ENCODE data around the gene PRICKLE1. TPM values are rescaled to one million over a fixed set of nuclear protein-coding genes. Genes with fewer than 3 reads are reported as not detected.
A peak's percentile ranks its signal among the peaks of the same experiment; 100 is the strongest.

PRICKLE1 gene
- total RNA-seq (1 to 10 TPM in 2 of 5 donors, under 1 TPM in 3; 0.29 to 1.1 (median 0.43) TPM), total RNA-seq (0 to 0.51 (median 0.13) reads per million in 29 experiments)
- 0.77 TPM for total RNA-seq (2013)

DNA sequence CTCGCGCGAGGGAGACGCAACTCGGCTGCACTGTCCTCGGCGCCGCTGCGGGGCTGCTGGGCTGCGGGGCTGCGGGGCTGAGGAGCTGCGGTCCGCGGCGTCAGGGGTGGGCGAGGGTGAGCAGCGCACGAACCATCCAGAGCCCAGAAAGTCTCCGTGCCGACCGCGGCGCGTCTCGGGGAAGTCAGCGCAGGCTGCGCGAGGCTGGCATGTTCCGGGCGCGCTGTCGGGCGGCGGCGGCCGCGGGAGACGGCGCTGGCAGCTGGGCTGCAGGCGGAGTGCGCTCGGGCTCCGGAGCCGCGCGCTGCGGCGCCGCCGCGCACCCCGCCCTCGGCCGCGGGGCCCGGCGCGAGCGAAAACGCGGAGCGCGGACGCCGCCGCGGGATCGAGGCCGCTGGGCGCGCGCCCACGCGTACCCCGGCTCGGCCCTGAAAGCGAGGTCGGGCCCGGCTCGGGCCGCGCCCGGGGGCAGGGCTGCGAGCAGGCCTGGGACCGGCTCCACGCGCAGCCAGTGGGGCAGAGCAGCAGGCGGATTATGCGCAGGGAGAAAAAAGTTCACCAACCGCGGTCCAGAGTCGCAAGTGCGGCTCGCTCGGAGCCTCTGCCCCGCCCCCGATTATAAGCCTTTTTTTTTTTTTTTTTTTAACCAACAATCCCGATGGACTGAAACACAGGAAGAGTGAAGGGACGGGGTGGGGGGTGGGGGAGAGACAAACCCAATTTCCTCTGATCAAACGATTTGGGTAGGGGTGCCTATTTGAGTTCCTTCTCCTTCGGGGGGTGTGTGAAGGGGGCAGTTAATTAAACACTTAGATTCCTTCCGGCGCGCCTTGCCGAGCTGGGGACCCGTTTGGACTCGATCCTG, at the start of gene PRICKLE1:
PRICKLE1 (minus strand) TSS at position 282 of the 865 bp plus-strand sequence. CDS start 117,230 bp downstream, outside the sequence.
- Mint-ChIP-seq H3K4me1 (peaks cover 13 to 23% (median 16%) of the 10 kb centered on the region in 3 donors), H3K27me3 (peaks cover 57 to 61% of the 10 kb centered on the region in 2 donors), H3K36me3 (no peaks in the 10 kb centered on the region), H3K9me3 (no peaks in the 10 kb centered on the region), H3K27ac (no peak within 1 kb of the TSS), H3K4me3 (peak within 1 kb of the TSS; percentile 70 to 72 (median 70))
- 1% methylated on average over 96 of the region's 107 CpGs for WGBS (ENCODE audit: insufficient coverage)
- Histone ChIP-seq H3K9me3 (no peaks in the 10 kb centered on the region), H3K4me3 (ENCODE audit: control insufficient read depth in 1 of 2, extremely low read depth in 1 of 2, low read length in 1 of 2) (peak within 1 kb of the TSS in 1 of 2 donors; percentile 49), H3K36me3 (ENCODE audit: control insufficient read depth in 2 of 2, extremely low read depth in 1 of 2, insufficient read depth in 1 of 2, low read length in 1 of 2) (no peaks in the 10 kb centered on the region), H3K27ac (ENCODE audit: low read length) (no peak within 1 kb of the TSS), H3K4me1 (ENCODE audit: control insufficient read depth in 1 of 2, extremely low read depth in 1 of 2, insufficient read depth in 2 of 2, low read length in 2 of 2) (peaks cover 0 to 14% of the 10 kb centered on the region in 2 experiments), H3K27me3 (replicated peaks in 1 of 2; ENCODE audit: control insufficient read depth in 2 of 2, extremely low read depth in 1 of 2, insufficient read depth in 2 of 2, low read length in 1 of 2) (peaks cover 6 to 40% of the 10 kb centered on the region in 2 experiments)
- peak; percentile 48 to 62 (median 54) for ATAC-seq (replicated peaks in 1 of 4)
- ChIA-PET CTCF (no interaction called here), POLR2A (no interaction called here)
- DNase-seq: peak in 2 of 35 experiments; percentile 5 to 6

GRCh38 chr12:42638697-42639096, 49.2 kb upstream of the PRICKLE1 start:
- no CpG with 5 or more reads among the region's 4 CpGs for WGBS (ENCODE audit: insufficient coverage)
- CTCF ChIA-PET: interaction anchor here (0.6 to 0.7 kb wide), 2 partner anchors 45 to 1799 kb away, joined by 3 to 5 read pairs; no protein-coding TSS in a partner anchor

GRCh38 chr12:42638011-42638410, 48.5 kb upstream of the PRICKLE1 start:
- Mint-ChIP-seq H3K4me1 (no peaks in the 10 kb centered on the region), H3K36me3 (no peaks in the 10 kb centered on the region), H3K27me3 (peaks cover 2 to 5% of the 10 kb centered on the region in 2 donors), H3K4me3 (no peak overlapping the region), H3K9me3 (peaks cover 0 to 11% (median 0%) of the 10 kb centered on the region in 3 donors), H3K27ac (no peak overlapping the region)
- Histone ChIP-seq H3K9me3 (no peaks in the 10 kb centered on the region), H3K4me3 (ENCODE audit: control insufficient read depth in 1 of 2, extremely low read depth in 1 of 2, low read length in 1 of 2) (no peak overlapping the region), H3K4me1 (ENCODE audit: control insufficient read depth in 1 of 2, extremely low read depth in 1 of 2, insufficient read depth in 2 of 2, low read length in 2 of 2) (no peaks in the 10 kb centered on the region), H3K27me3 (replicated peaks in 1 of 2; ENCODE audit: control insufficient read depth in 2 of 2, extremely low read depth in 1 of 2, insufficient read depth in 2 of 2, low read length in 1 of 2) (no peaks in the 10 kb centered on the region), H3K27ac (ENCODE audit: low read length) (no peak overlapping the region), H3K36me3 (ENCODE audit: control insufficient read depth in 2 of 2, extremely low read depth in 1 of 2, insufficient read depth in 1 of 2, low read length in 1 of 2) (no peaks in the 10 kb centered on the region)
- no peak for DNase-seq
- CTCF ChIA-PET: interaction anchor here in 1 of 2 donors (0.6 kb wide), 1 partner anchor 1800 kb away, joined by 3 read pairs; no protein-coding TSS in a partner anchor
- POLR2A ChIA-PET: no interaction called here
- ATAC-seq (replicated peaks in 1 of 4): no peak

More at GRCh38 chr12:42638697-42639096, 49.2 kb upstream of the PRICKLE1 start:
- Mint-ChIP-seq H3K9me3 (peaks cover 0 to 11% (median 0%) of the 10 kb centered on the region in 3 donors), H3K4me1 (no peaks in the 10 kb centered on the region), H3K27ac (no peak overlapping the region), H3K36me3 (no peaks in the 10 kb centered on the region), H3K4me3 (no peak overlapping the region), H3K27me3 (peaks cover 2 to 5% of the 10 kb centered on the region in 2 donors)
- DNase-seq (no peak), ATAC-seq (replicated peaks in 1 of 4) (no peak)
- H3K4me1 ChIP-seq (ENCODE audit: control insufficient read depth in 1 of 2, extremely low read depth in 1 of 2, insufficient read depth in 2 of 2, low read length in 2 of 2): no peaks in the 10 kb centered on the region
- H3K9me3 ChIP-seq: no peaks in the 10 kb centered on the region
- H3K27ac ChIP-seq (ENCODE audit: low read length): no peak overlapping the region
- H3K4me3 ChIP-seq (ENCODE audit: control insufficient read depth in 1 of 2, extremely low read depth in 1 of 2, low read length in 1 of 2): no peak overlapping the region
- POLR2A ChIA-PET: interaction anchor here in 1 of 2 donors (0.7 kb wide), 1 partner anchor 93 kb away, joined by 6 read pairs; no protein-coding TSS in a partner anchor
- no peaks in the 10 kb centered on the region for H3K36me3 ChIP-seq (ENCODE audit: control insufficient read depth in 2 of 2, extremely low read depth in 1 of 2, insufficient read depth in 1 of 2, low read length in 1 of 2)
- H3K27me3 ChIP-seq (replicated peaks in 1 of 2; ENCODE audit: control insufficient read depth in 2 of 2, extremely low read depth in 1 of 2, insufficient read depth in 2 of 2, low read length in 1 of 2): no peaks in the 10 kb centered on the region

GRCh38 chr12:42636993-42637392, 47.4 kb upstream of the PRICKLE1 start:
- CTCF ChIA-PET: no interaction called here
- no peak for ATAC-seq (replicated peaks in 1 of 4)
- Histone ChIP-seq H3K27ac (ENCODE audit: low read length) (no peak overlapping the region), H3K4me3 (ENCODE audit: control insufficient read depth in 1 of 2, extremely low read depth in 1 of 2, low read length in 1 of 2) (no peak overlapping the region), H3K4me1 (ENCODE audit: control insufficient read depth in 1 of 2, extremely low read depth in 1 of 2, insufficient read depth in 2 of 2, low read length in 2 of 2) (no peaks in the 10 kb centered on the region), H3K27me3 (replicated peaks in 1 of 2; ENCODE audit: control insufficient read depth in 2 of 2, extremely low read depth in 1 of 2, insufficient read depth in 2 of 2, low read length in 1 of 2) (no peaks in the 10 kb centered on the region), H3K9me3 (no peaks in the 10 kb centered on the region), H3K36me3 (ENCODE audit: control insufficient read depth in 2 of 2, extremely low read depth in 1 of 2, insufficient read depth in 1 of 2, low read length in 1 of 2) (no peaks in the 10 kb centered on the region)
- peaks cover 2 to 5% of the 10 kb centered on the region in 2 donors for H3K27me3 Mint-ChIP-seq
- no peaks in the 10 kb centered on the region for H3K36me3 Mint-ChIP-seq
- H3K4me3 Mint-ChIP-seq: no peak overlapping the region
- H3K27ac Mint-ChIP-seq: no peak overlapping the region
- DNase-seq: no peak
- H3K9me3 Mint-ChIP-seq: peaks cover 0 to 11% (median 0%) of the 10 kb centered on the region in 3 donors
- 92% methylated on average over 15 of the region's 21 CpGs for WGBS (ENCODE audit: insufficient coverage)
- POLR2A ChIA-PET: no interaction called here
- H3K4me1 Mint-ChIP-seq: no peaks in the 10 kb centered on the region

- no peaks in the 10 kb centered on the region for H3K27me3 ChIP-seq (replicated peaks in 1 of 2; ENCODE audit: control insufficient read depth in 2 of 2, extremely low read depth in 1 of 2, insufficient read depth in 2 of 2, low read length in 1 of 2)
- DNase-seq: no peak
- Mint-ChIP-seq H3K27ac (no peak overlapping the region), H3K4me1 (no peaks in the 10 kb centered on the region), H3K9me3 (peaks cover 0 to 13% (median 0%) of the 10 kb centered on the region in 3 donors), H3K27me3 (peaks cover 2 to 7% of the 10 kb centered on the region in 2 donors), H3K4me3 (no peak overlapping the region), H3K36me3 (no peaks in the 10 kb centered on the region)
- ChIA-PET POLR2A (no interaction called here), CTCF (no interaction called here)
- no peaks in the 10 kb centered on the region for H3K36me3 ChIP-seq (ENCODE audit: control insufficient read depth in 2 of 2, extremely low read depth in 1 of 2, insufficient read depth in 1 of 2, low read length in 1 of 2)
- no peak for ATAC-seq (replicated peaks in 1 of 4)
- H3K4me1 ChIP-seq (ENCODE audit: control insufficient read depth in 1 of 2, extremely low read depth in 1 of 2, insufficient read depth in 2 of 2, low read length in 2 of 2): no peaks in the 10 kb centered on the region
- no peak overlapping the region for H3K4me3 ChIP-seq (ENCODE audit: control insufficient read depth in 1 of 2, extremely low read depth in 1 of 2, low read length in 1 of 2)
- H3K9me3 ChIP-seq: no peaks in the 10 kb centered on the region
- WGBS (ENCODE audit: insufficient coverage): 39% methylated on average over 2 of the region's 4 CpGs
- H3K27ac ChIP-seq (ENCODE audit: low read length): no peak overlapping the region
Measured at GRCh38 chr12:42633594-42633993, 44.0 kb upstream of the PRICKLE1 start.

- peaks cover 0 to 6% (median 0%) of the 10 kb centered on the region in 3 donors for H3K9me3 Mint-ChIP-seq
Measured at GRCh38 chr12:42631513-42631912, 42.0 kb upstream of the PRICKLE1 start.

More at GRCh38 chr12:42631513-42631912, 42.0 kb upstream of the PRICKLE1 start:
- Histone ChIP-seq H3K27ac (ENCODE audit: low read length) (no peak overlapping the region), H3K27me3 (replicated peaks in 1 of 2; ENCODE audit: control insufficient read depth in 2 of 2, extremely low read depth in 1 of 2, insufficient read depth in 2 of 2, low read length in 1 of 2) (no peaks in the 10 kb centered on the region), H3K9me3 (no peaks in the 10 kb centered on the region), H3K4me1 (ENCODE audit: control insufficient read depth in 1 of 2, extremely low read depth in 1 of 2, insufficient read depth in 2 of 2, low read length in 2 of 2) (no peaks in the 10 kb centered on the region), H3K36me3 (ENCODE audit: control insufficient read depth in 2 of 2, extremely low read depth in 1 of 2, insufficient read depth in 1 of 2, low read length in 1 of 2) (no peaks in the 10 kb centered on the region), H3K4me3 (ENCODE audit: control insufficient read depth in 1 of 2, extremely low read depth in 1 of 2, low read length in 1 of 2) (no peak overlapping the region)
- ChIA-PET POLR2A (no interaction called here), CTCF (interaction anchor here in 1 of 2 donors (0.6 kb wide), 1 partner anchor 1250 kb away, joined by 3 read pairs; no protein-coding TSS in a partner anchor)
- Mint-ChIP-seq H3K27ac (no peak overlapping the region), H3K27me3 (peaks cover 0 to 7% of the 10 kb centered on the region in 2 donors), H3K4me3 (no peak overlapping the region), H3K36me3 (no peaks in the 10 kb centered on the region), H3K4me1 (no peaks in the 10 kb centered on the region)
- whole genome bisulfite sequencing (ENCODE audit: insufficient coverage): no CpG with 5 or more reads among the region's 1 CpG
- DNase-seq: no peak
- ATAC-seq (replicated peaks in 1 of 4): no peak

Measured in T-cell (primary cell).